ENCODE data around the gene EMP3.

DNA sequence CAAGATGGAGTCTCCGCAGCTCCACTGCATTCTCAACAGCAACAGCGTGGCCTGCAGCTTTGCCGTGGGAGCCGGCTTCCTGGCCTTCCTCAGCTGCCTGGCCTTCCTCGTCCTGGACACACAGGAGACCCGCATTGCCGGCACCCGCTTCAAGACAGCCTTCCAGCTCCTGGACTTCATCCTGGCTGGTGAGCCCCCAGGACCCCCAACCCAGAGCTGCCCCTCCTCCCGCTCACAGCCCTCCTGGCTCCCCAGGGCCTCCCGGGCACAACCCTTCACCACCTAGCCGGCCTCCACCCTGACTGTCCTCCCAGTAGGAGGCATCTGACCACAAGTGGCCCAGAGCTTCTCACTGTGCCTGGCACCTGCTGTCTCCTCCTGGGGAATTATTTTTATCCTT, 48.2 kb downstream of the EMP3 start:
- TF ChIP-seq, protein P1, sequence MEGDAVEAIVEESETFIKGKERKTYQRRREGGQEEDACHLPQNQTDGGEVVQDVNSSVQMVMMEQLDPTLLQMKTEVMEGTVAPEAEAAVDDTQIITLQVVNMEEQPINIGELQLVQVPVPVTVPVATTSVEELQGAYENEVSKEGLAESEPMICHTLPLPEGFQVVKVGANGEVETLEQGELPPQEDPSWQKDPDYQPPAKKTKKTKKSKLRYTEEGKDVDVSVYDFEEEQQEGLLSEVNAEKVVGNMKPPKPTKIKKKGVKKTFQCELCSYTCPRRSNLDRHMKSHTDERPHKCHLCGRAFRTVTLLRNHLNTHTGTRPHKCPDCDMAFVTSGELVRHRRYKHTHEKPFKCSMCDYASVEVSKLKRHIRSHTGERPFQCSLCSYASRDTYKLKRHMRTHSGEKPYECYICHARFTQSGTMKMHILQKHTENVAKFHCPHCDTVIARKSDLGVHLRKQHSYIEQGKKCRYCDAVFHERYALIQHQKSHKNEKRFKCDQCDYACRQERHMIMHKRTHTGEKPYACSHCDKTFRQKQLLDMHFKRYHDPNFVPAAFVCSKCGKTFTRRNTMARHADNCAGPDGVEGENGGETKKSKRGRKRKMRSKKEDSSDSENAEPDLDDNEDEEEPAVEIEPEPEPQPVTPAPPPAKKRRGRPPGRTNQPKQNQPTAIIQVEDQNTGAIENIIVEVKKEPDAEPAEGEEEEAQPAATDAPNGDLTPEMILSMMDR (IDR thresholded peaks at IDR 0.05; ENCODE audit: low read depth, low read length): no peak
- TF ChIP-seq EZH2phosphoT487 (IDR thresholded peaks at IDR 0.05; ENCODE audit: low read depth): no peak

Measured in OCI-LY3 (cell line).